Measurements from ENCODE around the gene SCNM1. TPM values are rescaled to one million over a fixed set of nuclear protein-coding genes. Genes with fewer than 3 reads are reported as not detected.

SCNM1 gene
- total RNA-seq, 2 donors from 2014 or later: 16.2 to 28.0 TPM

DNA sequence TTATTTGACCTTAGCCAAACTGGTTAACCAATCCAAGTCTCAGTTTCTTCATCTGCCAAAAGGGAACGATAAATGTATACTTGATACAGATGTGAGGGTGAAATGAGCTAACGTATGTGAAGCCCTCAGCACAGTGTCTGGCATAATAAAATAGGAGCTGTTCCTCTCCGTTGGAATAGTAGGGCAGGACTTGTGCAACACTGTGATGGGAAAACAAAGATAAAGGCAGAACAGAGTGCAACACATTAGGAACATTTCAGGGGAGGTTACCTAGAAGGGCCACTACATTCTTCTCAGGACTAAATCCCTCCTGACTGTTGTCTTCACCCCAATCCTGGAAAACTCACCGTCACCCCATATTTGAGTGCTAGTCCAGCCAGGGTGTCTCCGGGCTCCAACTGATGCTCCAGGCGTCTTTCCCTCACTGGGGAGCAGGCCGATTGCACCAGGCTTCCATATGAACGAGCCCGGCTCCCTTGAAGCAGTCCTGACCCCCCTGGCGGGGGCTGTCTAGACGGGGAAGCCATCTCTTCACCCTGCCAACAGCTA is 1.1 kb upstream of the SCNM1 start:
- ATAC-seq: peak; percentile 7
- peaks cover 24% of the 10 kb centered on the region for H3K4me1 ChIP-seq
- intact Hi-C loops (cut with DNase I): no loop called here
- peaks cover 3% of the 10 kb centered on the region in 2 donors for H3K36me3 ChIP-seq (replicated peaks in 1 of 2; ENCODE audit: insufficient read depth in 1 of 2, low read depth in 2 of 2)
- WGBS, 2 donors: 16 to 25% methylated on average over 10 to 11 of the region's 11 CpGs
- peak in 1 of 4 donors; percentile 36 for DNase-seq
- H3K27me3 ChIP-seq: no peaks in the 10 kb centered on the region
- H3K4me3 ChIP-seq: peak overlapping the region in 1 of 2 donors; percentile 20
- peak overlapping the region; percentile 55 to 74 (median 64) for H3K27ac ChIP-seq
- H3K9me3 ChIP-seq: no peaks in the 10 kb centered on the region
- no peak for TF ChIP-seq POLR2A (IDR thresholded peaks at IDR 0.05)
- TF ChIP-seq, protein P1, sequence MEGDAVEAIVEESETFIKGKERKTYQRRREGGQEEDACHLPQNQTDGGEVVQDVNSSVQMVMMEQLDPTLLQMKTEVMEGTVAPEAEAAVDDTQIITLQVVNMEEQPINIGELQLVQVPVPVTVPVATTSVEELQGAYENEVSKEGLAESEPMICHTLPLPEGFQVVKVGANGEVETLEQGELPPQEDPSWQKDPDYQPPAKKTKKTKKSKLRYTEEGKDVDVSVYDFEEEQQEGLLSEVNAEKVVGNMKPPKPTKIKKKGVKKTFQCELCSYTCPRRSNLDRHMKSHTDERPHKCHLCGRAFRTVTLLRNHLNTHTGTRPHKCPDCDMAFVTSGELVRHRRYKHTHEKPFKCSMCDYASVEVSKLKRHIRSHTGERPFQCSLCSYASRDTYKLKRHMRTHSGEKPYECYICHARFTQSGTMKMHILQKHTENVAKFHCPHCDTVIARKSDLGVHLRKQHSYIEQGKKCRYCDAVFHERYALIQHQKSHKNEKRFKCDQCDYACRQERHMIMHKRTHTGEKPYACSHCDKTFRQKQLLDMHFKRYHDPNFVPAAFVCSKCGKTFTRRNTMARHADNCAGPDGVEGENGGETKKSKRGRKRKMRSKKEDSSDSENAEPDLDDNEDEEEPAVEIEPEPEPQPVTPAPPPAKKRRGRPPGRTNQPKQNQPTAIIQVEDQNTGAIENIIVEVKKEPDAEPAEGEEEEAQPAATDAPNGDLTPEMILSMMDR (IDR thresholded peaks at IDR 0.05): no peak

- WGBS, 2 donors: 3 to 4% methylated on average over 15 of the region's 15 CpGs
- ATAC-seq (peak; percentile 25), DNase-seq (peak in 2 of 4 donors; percentile 31 to 39)
- Histone ChIP-seq H3K27ac (peak overlapping the region; percentile 55 to 74 (median 64)), H3K36me3 (replicated peaks in 1 of 2; ENCODE audit: insufficient read depth in 1 of 2, low read depth in 2 of 2) (peaks cover 3% of the 10 kb centered on the region in 2 donors), H3K4me3 (peak overlapping the region; percentile 20 to 59), H3K9me3 (no peaks in the 10 kb centered on the region), H3K4me1 (peaks cover 24% of the 10 kb centered on the region), H3K27me3 (no peaks in the 10 kb centered on the region)
- no peak for TF ChIP-seq POLR2A (IDR thresholded peaks at IDR 0.05)
- TF ChIP-seq, protein P1 (IDR thresholded peaks at IDR 0.05): no peak
- intact Hi-C loops (cut with DNase I): no loop called here
Measured at GRCh38 chr1:151165281-151165737, 635 bp upstream of the SCNM1 start.

DNA sequence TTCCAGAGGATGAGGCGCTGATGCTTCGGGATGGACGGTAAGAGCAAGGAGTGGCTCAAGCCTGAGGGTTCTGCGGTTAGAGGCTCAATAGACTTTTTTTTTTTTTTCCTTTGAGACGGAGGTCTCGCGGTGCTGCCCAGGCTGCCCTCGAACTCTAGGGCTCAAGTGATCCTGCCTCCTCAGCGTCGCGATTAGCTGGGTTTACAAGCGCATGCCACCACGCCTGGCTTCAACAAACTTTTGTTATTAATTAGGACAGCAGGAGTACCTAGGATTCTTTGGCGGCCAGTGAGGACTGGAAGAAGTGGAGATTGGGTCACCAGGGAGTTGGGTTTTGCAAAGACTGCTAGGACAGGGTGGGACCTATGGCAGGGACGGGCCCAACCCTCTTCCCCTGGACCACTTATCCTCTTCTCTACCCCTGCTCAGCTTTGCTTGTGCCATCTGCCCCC is 587 bp downstream of the SCNM1 start:
- H3K4me1 ChIP-seq: peaks cover 24% of the 10 kb centered on the region
- 2 to 4% methylated on average over 15 of the region's 15 CpGs for WGBS, 2 donors
- H3K27ac ChIP-seq: peak overlapping the region in 2 of 4 donors; percentile 73 to 74
- no peaks in the 10 kb centered on the region for H3K9me3 ChIP-seq
- H3K36me3 ChIP-seq (replicated peaks in 1 of 2; ENCODE audit: insufficient read depth in 1 of 2, low read depth in 2 of 2): peaks cover 0 to 5% of the 10 kb centered on the region in 2 donors
- DNase-seq (no peak), ATAC-seq (peak; percentile 2)
- intact Hi-C loops (cut with DNase I): no loop called here
- peak overlapping the region; percentile 6 to 59 for H3K4me3 ChIP-seq
- no peaks in the 10 kb centered on the region for H3K27me3 ChIP-seq
- TF ChIP-seq, protein P1 (IDR thresholded peaks at IDR 0.05): no peak
- TF ChIP-seq POLR2A (IDR thresholded peaks at IDR 0.05): no peak

DNA sequence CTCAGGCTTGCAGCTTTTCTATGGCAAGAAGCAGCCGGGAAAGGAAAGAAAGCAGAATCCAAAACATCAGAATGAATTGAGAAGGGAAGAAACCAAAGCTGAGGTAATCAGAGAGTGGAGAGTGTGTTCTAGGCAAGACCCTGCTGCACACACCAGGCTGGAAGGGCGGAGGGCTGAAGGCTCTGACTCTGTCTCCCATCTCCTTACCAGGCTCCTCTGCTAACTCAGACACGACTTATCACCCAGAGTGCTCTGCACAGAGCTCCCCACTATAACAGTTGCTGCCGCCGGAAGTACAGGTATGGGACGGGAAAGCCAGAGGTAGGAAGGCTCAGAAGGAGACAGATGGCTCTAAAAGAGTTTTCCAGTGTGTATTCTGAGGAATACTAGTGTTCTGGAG is 1.2 kb downstream of the SCNM1 start:
- no peak overlapping the region for H3K4me3 ChIP-seq
- no peaks in the 10 kb centered on the region for H3K9me3 ChIP-seq
- no peak for TF ChIP-seq POLR2A (IDR thresholded peaks at IDR 0.05)
- TF ChIP-seq, protein P1 (IDR thresholded peaks at IDR 0.05): no peak
- peaks cover 24% of the 10 kb centered on the region for H3K4me1 ChIP-seq
- no peak overlapping the region for H3K27ac ChIP-seq
- intact Hi-C loops (cut with DNase I): no loop called here
- peaks cover 0 to 5% of the 10 kb centered on the region in 2 donors for H3K36me3 ChIP-seq (replicated peaks in 1 of 2; ENCODE audit: insufficient read depth in 1 of 2, low read depth in 2 of 2)
- no peaks in the 10 kb centered on the region for H3K27me3 ChIP-seq
- DNase-seq: no peak
- no peak for ATAC-seq
- 80 to 85% methylated on average over 6 of the region's 6 CpGs for WGBS, 2 donors

DNA sequence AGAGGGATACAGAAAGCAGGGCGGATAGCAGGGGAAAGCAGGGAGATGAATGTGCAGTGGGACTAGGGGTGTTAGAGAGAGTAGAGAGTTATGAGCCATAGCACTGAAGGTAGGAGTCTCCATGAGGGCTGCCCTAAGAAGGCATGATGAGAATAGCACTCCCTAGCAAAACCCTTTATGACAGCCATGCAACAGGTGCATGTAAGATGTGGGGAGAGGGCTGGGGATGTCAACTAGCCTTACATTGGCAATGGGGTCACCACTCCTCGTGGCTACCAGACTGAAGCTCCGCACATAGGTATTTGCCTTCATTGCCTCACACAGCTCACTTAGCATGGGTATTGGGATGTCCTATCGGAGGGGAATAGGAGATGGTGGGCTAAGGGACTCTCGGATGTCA is 5.2 kb downstream of the SCNM1 start:
- WGBS, 2 donors: 45 to 89% methylated on average over 2 to 5 of the region's 5 CpGs
- DNase-seq: no peak
- intact Hi-C loops (cut with DNase I): no loop called here
- no peaks in the 10 kb centered on the region for H3K9me3 ChIP-seq
- no peak for ATAC-seq
- H3K27ac ChIP-seq: no peak overlapping the region
- TF ChIP-seq POLR2A (IDR thresholded peaks at IDR 0.05): no peak
- TF ChIP-seq, protein P1 (IDR thresholded peaks at IDR 0.05): no peak
- H3K4me1 ChIP-seq: peaks cover 11% of the 10 kb centered on the region
- peaks cover 0 to 5% of the 10 kb centered on the region in 2 donors for H3K36me3 ChIP-seq (replicated peaks in 1 of 2; ENCODE audit: insufficient read depth in 1 of 2, low read depth in 2 of 2)
- H3K4me3 ChIP-seq: no peak overlapping the region
- no peaks in the 10 kb centered on the region for H3K27me3 ChIP-seq

Measured in body of pancreas (tissue), 4 donors.